IPS DF 4.7 (cell line): ENCODE results near the gene GALNT2.

Experiments
- DNase-seq: peaks from one replicate; pipeline ENCODE4 v3.0.0-alpha.2; 2013; ENCODE audit warnings: low spot score; ENCODE audit errors: extremely low read depth

Gene GALNT2

DNA sequence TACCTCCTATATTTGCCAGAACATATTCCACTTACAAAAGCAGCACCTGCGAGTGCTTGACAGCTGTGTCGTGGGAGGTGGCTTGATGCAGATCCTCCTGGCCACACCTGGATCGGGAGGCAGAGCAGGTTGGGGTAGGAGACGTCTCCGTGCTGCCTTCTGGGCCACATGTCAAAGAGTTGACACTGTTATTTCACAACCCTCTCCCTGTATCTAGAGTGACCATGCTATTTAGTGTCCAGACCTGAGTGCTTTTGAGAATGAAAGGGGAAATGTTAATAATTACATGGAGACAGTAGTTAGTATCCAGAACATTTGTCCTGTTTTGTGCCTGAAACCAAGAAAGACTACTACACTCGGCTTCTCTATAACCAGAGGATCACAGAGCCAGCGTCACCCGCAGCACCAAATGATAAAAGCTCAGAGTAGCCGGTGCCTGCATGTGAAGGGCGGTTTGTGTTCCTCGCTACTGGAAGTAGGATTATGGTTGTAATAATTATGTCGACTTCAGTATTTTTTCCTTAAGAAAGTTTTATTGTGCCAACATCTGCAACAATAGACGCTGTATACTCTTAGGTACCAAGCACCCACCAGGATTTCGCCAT is 77.1 kb downstream of the GALNT2 start:
- no peak for DNase-seq

DNA sequence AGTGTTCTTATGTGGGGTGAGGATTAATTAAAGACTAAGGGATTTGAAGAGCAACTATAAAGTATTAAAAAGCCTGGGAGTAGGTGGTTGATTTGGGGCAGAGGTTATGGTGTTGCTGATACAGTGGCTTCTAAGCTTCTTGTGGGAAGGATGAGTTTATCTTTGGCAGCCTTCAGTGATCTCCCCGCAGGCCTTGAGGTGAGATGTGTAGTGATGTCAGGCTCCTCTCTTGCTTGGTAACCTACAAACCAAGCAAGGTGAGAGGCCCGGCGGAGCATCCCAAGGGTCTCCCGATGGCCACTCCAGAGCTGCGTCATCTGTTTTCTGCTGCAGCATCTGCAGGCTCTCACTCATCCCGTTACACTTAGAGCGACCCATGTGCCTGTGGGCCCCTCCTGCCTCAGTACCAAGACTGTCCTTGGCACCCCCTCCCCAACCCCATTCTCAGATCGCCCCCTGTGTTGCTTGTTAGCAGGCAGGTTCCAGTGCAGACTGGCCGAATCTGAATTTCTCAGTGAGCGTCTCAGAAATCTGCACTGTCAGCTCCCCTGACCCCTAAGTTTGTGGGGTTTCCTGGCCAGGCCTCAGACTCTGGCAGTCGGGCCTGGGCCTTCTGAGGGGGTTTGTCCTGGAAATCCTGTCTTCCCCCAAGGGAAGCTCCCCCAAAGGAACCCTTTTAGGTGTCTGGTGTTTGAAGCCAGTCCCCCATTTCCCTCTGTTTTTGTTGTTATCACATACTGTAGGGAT is 77.9 kb downstream of the GALNT2 start:
- no peak for DNase-seq

DNA sequence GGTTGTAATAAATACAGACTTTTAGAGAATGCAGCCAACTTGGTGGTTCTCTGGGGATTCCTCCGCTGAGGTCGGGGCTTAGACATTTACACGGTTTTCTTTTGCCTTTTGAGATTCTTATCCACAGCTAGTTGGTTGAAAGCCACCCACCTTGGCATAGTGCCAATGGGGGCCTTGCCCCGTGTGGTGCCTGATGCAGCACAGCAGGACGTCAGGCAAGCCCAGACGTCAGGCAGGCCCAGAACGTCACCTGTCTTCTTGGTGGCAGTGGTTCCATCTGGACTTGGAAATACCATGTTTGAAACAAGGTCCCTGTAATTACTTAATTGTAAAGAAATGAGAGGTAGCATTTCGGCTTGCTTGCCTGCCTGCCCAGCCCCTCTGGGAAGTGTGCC is 78.5 kb downstream of the GALNT2 start:
- DNase-seq: no peak

DNA sequence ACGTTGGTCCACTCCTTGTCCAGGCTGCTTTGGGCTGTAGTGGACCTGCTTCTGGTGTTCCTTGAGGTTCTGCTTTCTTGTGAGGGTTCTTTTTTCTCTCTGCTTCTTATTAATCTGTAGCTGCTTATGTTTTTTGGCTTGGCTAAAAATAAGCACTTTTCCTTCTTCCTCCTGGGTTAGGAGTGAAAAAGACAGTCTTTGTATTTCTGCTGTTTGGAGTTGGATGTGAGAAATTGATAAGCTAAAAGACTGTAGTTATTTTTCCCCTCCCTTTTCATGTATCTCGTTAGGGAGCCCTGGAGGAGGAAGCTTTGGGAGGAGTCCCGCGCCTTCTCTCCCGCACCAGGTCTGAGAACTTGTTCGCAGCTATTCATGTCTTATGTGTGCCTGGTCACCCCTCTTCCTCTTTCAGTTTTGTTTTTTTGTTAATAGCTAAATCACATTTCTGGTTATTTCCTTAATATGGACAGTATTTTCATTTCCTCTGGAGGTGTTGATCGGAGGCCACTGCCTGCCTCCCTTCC is 79.0 kb downstream of the GALNT2 start:
- DNase-seq: no peak

DNA sequence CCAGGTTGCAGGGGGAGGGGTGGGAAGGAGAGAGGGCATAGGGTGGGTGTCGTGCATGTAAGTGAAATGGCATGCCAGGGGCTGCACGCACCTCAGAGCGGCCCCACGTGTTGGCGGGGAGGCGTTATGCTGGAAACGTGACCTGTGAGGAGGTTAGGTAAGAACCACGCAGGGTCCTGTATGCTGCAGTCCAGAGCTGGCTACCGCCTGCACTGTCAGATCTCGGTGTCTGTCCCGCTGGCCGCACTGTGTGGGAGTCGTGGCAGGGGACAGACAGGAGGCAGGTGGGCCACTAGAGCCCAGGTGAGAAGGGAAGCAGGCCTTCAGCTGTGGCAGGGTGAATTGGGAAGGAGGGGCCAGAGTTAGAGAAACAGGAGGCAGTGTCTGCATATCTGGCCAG is 79.7 kb downstream of the GALNT2 start:
- no peak for DNase-seq

DNA sequence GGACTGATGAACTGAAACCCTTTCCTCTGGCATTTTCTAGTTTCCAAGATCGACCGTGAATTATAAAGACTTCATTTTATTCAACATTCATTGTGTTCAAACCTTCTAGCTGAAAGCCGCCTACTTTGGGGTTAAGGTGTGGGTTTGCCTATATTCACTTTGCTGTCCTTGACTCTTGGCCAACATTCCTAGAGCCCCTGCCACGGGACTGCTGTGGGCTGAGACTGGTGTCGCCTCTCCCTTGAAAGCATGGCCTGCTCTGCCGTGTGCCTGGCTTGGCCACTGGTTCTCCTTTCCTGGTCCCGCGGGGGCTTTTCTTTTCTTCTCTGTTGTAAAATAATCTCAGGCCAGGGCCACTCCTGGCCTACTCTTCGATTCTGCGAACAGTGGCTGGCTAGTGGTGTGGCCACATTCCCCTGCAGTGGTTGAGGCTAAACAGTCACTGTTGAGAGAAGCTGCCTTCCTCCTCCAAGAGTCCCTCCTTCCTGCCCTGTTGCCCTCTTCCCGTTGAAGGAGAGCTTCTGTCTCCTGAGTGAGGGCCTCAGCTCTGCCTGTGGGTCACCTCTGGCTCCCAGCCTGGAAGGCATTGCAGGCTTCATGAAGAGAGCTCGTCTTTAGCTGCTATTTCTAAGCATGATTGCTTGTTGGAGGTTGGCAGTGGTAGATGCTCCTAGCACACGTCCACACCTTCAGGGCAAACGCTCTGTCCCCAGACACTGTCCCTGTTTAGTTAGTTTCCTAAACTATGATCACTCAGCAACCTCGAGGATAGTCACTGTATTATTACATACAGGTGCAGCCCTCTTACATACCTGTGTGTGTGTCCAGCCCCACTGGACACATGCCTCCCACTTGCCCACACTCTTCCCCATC is 80.5 kb downstream of the GALNT2 start:
- DNase-seq: no peak

DNA sequence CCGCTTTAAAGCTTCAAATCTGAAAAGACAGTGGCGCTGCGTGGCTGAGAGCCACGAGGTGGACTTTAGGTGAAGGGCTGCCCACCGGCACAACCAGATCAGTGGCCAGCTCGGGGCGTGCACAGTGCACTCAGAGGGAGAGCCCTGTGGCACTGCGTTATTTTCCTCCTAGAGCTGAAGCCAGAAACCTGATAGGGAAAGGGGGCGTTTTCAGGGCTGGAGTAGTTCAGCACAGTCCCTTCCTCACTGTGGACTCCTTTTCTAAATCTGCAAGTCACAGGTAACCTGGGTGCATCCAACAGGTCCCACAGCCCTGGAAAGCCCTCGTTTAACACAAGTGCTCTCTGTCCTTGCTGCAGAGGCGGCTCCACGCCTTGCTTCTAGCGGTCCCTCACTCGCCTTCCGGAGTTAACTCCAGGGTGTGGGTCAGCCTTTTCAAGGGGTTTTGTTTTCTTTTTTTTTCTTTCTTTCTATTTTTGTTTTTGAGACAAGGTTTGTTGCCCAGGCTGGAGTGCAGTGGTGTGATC is 81.2 kb downstream of the GALNT2 start:
- no peak for DNase-seq

DNA sequence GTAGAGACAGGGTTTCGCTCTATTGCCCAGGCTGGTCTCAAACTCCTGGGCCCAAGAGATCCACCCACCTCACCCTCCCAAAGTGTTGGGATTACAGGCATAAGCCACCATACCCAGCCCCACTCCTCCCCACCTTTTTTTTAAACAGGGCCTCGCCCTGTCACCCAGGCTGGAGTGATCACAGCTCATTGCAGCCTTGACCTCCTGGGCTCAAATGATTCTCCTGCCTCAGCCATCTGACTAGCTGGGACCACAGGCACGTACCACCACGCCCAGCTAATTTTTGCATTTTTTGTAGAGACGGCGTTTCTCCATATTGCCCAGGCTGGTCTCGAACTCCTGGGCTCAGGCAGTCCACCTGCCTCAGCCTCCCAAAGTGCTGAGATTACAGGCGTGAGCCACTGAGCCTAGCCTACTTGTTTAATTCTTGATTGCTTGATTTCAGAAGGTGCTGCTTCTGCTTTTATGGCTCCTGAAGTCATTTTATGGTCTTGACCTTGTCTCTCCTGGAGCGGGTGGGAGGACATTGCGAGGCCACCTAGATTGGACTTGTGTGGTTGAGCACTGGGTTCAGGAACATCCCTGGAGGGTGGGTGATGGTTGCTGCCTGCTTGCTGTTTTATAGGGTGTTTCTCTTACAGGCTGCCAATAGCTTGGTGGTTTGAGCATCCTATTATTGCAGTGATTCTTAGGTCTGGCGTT is 81.9 kb downstream of the GALNT2 start:
- DNase-seq: no peak

DNA sequence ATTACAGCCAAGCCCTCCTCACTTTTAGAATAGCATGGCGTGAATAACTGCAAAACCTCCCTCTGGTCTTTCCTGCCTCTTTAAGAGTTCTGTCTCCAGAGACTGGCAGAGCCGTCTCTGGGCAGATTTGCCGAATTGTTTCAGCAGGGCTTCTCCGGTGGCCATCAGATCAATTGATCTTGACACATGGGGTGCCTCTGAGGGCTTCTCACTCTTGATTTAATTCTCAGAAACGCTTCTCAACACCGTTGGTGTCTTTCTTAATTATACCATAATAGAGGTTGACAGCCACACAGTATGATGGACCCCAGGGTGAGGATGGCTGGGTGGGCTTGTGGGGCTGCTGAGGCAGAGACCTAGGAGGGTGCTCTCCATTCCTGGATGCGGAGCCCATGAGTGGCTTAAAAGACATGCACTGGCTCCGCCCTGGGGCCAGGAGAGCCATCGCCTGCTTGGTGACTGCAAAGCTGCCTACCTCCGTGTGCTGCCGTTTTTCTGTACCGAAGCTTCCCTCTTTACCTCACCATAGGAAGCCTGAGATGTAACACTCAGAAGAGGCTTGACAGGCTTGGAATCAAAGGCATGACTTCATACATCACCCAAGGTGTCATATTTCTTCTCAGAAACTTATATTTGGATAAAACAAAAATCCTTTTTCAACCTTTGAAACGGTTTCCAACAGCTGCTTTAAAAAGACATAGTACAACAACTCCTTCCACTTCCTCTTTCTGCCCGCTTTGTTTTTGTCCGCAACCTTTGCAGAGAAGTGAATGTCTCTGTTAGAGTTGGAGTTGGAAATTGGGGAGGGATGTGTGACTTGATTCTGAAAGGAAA is 82.9 kb downstream of the GALNT2 start:
- no peak for DNase-seq

DNA sequence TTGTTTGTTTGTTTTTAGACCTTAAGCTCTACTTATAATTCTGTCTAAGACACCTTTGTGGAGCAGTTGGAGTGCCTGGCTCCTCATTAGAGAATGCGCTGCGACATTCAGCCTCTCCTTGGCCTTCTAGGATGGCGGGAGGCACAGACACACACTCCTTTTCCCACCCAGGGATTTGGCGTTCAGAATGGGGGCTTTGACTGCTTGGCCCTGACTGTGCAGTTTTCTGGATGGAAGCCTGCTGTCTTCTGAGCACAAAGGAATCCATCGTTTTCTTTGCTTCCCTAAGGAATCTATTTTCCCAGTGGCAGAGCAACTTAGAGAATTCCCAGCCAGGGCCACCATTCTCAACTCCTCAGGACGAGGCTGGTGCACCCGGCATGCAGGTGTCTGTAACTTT is 83.6 kb downstream of the GALNT2 start:
- DNase-seq: no peak

DNA sequence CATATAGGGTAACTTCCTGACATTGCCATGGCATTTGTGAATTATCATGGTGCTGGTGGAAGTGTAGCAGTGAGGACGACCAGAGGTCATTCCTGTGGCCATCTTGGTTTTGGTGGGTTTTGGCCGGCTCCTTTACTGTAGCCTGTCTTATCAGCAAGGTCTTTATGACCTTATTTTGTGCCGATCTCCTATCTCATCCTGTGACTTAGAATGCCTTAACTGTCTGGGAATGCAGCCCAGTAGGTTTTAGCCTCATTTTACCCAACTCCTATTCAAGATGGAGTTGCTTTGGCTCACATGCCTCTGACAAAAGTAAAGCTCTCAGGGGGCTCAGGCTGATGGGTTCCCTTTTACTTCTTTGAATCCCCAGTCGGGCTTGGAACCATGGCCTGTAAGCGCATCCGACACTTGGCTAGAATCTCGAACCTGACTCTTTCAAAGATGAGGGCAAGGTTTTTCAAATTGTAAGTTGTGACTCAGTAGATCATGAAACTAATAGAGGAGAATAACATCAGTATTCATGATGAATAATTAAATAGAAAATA is 85.0 kb downstream of the GALNT2 start:
- no peak for DNase-seq

DNA sequence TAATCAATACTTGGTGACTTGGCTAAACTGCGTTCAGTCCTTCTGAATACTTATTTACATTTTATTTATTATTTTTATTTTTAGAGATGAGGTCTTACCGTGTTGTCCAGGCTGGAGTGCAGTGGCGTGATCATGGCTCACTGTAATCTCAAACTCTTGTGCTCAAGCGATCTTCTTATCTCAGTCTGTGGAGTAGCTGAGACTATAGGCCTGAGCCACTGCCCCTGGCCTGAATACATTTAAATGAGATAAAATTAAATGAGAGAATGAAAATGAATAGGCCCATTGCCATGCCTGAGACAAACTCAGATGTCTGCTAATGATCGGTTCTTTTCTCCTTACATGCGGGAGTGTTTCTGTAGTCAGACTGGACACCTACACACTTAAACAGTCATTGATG is 86.0 kb downstream of the GALNT2 start:
- no peak for DNase-seq

DNA sequence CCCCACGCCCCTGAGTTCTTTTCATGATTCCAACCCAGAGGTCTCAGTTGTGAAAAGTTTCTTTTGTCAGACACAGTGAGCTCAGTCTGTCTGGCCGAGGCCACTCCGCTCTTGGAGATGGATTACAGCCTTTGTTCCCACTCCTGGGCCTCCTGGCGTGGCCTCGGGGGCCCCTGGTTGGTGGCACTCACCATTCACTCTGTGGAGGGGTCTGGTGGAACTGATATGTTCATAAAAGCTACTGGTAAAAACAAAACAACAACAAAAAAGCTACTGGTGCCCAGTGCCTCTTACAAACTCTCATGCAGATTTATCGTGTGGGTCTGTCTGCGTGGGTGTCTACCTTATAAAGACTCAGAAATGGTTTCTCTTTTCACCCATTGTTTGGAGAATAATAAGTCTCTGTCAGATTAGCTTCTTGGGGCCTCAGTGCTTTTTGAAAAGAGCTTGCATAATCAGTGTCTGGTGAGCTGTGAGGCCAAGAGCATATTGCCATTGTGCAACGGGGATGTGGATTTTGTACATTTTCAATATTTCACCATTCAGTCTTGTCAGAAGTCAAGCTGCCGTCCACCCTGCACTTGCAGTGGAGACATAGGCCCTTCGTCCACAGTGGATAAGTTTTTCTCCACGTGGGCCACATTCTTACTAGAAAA is 86.7 kb downstream of the GALNT2 start:
- DNase-seq: no peak

DNA sequence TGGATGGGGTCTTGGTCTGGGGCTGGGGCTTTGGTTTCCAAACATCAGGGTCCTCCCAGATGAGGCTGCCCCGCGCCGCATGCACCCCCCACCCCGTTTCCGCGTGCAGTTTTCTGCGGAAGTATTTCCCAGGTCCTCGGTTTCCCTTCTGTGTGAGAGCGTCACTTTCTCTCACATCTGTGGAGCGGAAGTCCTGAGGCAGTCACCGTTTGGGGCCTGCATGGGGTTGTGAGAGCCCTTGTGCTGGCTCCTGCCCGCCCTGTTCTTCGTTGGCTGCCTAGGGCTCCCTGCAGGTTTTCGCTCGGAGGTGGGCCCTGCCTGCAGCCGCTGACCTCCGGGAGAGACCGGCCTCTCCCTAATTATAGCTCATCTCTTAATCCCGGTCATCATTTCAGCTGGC is 88.0 kb downstream of the GALNT2 start:
- DNase-seq: no peak

DNA sequence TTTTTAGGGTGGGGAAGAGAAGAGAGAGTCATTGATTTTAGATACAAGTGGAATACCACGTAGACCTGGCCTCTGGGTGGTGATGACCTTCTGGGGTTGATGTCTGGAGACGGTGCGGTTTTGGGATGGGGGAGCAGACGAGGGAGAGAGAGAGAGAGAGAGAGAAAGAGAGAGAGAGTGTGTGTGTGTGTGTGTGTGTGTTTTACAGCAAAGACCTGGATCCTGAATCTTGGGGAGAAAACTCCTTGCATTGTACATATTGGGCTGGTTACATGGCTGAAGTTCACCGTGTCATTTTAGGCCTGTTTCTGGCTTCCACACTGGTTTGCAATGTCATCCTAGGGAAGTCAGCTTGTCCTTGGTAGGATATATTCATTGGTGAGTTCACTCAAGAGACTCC is 89.0 kb downstream of the GALNT2 start:
- no peak for DNase-seq

DNA sequence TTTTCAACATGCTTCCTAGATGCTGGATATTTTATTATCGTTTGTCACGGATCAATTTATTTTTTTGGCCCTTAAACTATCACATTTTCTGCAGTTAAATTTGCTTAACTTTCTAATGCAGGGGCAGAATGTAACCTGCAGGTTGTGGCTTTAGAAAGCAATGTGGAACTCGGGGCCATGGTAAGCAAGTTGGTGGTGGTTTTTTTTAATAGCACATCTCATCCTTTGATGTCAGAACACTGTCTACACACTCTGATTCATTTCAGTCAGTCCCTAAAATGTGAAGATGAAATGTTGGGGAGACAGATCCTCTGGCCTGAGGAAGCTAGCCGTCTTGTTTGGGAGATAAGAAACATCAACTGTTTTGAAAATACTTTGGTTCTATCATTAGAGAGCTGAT is 89.5 kb downstream of the GALNT2 start:
- DNase-seq: no peak

DNA sequence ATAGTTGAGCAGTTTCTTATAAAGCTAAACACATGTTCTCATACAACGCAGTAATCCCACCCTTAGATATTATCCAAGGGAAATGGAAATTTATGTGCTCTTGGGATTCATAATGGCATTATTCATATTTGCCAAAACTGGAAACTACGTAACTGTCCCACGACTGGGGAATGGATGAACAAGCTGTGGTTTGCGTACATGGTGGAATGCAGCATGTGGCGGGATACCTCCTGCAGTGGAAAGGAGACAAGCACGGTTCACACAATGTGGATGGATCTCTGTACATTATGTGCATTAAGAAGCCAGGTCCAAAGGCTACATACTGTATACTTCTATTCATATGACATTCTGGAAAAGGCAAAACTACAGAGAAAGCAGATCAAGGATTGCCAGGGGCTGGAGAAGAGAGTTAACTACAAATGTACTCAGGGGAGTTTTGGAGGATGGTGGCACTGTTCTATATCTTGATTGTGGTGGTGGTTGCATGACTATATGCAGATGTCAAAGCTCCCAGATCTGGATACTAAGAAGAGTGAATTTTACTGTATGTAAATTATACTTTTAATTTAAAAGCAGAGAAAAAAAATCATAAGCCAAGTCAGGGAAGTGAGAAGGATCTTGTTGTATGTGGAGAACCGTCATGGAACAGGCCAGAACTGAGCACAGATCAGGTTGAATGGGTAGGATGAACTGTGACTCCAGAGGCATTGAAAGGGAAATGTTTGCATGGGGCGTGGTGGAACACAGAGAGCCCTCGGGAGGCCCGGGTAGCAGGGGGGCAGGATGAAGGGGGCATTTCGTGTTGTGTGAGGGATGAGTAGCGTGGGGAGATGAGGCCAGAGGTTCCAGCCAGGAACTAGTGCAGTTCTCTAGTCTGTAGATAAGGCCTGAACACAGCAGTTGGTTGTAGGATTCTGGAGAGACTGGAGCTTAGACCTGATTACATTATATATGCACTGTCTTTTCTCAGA is 90.7 kb downstream of the GALNT2 start:
- DNase-seq: no peak
